Stimulated activated CD4-positive, alpha-beta T cell treated with anti-CD3 and anti-CD28 coated beads, TNF-alpha, amount 100 ng/mL, for 1 hour (primary cell): Measurements from ENCODE around the gene MYL5.
"Not testable (repeated sequence)": the region's sequence is repeated elsewhere in the genome, so short reads cannot be mapped to it uniquely, and the experiment has no call there.

Experiments
- DNase-seq, 3 donors: peaks; one replicate each; pipeline ENCODE4 v3.0.0-alpha.2; 2020; ENCODE audit warnings: low read depth in 3 of 3, low spot score in 1 of 3

MYL5 gene, protein sequence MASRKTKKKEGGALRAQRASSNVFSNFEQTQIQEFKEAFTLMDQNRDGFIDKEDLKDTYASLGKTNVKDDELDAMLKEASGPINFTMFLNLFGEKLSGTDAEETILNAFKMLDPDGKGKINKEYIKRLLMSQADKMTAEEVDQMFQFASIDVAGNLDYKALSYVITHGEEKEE

DNA sequence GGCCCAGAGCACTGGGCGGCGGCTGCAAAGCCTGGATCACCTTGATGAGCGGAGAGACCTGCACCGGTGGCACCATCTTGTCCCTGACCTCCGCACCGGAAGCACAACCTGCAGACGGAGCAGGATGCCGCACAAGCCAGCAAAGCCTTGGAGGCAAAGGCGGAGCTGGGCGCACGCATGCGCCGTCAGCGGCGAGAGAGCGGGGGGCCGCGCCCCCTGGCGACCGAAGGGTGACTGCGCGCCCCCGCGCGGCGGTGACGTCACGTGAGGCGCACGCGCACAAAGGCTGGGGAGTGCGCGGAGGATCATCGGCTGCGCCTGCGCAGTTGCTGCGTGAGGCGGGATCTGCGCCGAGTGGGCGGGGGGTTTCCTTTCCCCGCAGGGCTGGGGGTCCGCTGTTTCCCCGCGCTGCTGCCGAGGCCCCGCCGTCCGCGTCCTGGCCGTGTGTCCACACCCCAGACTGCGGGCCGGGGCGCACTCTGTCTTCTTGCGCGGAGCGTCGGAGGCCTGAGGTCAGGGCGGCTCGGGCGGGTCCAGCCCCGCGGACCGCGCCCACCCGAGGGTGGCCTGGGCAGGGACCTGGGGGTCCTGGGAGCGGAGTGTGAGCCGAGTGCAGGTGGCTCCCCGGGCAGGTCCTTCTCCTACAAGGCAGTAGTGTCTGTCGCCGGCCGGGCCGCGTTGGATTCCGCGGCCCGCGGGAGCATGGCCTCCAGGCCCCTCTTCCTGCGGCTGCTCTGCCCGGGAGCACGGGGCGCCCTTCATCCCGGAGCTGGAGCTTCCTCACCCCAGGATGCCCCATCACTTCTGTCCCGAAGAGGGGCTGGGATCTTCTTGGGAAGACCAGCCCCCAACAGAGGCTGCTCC, at the start of gene MYL5, which contains the start of gene ATP5ME:
MYL5 (plus strand) TSS at position 371 of the 864 bp plus-strand sequence. CDS start 3,485 bp downstream, outside the sequence.
ATP5ME (minus strand) TSS at position 105 of the 864 bp plus-strand sequence; CDS start at position 76, 29 bp downstream.
- peak; percentile 94 to 99 (median 98) for DNase-seq

DNA sequence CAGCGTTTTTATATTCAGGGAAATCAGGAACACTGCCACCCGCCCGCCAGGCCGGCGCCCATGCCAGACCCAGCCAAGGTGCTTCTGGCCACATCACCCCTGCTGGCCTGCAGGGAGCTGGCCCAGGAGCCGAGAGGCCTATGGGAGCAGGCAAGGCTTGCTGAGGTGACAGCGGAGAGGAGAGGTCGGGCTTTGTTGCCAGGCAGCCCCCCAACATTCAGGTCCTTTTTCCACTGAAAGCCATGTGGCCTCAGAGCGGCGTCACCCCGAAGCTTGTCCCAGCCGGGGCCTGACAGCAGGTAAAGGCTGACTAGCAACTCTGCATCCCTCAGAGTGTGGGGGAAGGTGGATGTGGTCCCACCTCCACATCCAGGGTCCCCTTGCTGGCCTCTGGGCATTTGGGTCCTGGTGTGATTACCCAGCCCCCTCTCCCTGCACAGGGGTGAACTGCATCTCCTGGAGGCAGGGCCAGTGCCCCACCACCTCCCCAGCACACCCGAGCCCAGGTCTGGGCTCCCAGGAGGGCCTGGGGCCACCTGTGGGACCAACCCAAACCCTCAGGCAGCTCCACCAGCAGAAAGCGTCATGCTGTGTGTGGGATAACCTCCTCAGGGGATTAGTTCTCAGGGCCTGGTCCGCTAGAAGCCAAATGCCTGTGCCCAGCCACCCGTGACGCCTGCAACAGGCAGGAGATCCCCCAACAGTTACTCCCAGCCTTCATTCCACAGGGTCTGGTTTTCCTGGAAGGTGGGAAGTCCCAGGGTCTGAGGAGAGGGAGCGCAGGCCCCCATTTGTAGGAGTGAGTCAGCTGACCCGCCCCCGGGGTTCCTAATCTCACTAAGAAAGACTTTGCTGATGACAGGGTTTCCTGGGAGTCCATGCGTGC, 49.4 kb upstream of the MYL5 start, which contains the start of gene PDE6B:
PDE6B (plus strand) TSS at position 869 of the 886 bp plus-strand sequence. CDS start 54 bp downstream, outside the sequence.
- DNase-seq: no peak

DNA sequence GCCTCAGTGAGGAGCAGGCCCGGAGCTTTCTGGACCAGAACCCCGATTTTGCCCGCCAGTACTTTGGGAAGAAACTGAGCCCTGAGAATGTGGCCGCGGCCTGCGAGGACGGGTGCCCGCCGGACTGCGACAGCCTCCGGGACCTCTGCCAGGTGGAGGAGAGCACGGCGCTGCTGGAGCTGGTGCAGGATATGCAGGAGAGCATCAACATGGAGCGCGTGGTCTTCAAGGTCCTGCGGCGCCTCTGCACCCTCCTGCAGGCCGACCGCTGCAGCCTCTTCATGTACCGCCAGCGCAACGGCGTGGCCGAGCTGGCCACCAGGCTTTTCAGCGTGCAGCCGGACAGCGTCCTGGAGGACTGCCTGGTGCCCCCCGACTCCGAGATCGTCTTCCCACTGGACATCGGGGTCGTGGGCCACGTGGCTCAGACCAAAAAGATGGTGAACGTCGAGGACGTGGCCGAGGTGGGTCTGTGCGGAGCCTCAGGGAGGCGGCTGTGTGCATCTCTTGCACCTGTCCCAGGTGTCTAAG, 48.6 kb upstream of the MYL5 start:
- DNase-seq: no peak

DNA sequence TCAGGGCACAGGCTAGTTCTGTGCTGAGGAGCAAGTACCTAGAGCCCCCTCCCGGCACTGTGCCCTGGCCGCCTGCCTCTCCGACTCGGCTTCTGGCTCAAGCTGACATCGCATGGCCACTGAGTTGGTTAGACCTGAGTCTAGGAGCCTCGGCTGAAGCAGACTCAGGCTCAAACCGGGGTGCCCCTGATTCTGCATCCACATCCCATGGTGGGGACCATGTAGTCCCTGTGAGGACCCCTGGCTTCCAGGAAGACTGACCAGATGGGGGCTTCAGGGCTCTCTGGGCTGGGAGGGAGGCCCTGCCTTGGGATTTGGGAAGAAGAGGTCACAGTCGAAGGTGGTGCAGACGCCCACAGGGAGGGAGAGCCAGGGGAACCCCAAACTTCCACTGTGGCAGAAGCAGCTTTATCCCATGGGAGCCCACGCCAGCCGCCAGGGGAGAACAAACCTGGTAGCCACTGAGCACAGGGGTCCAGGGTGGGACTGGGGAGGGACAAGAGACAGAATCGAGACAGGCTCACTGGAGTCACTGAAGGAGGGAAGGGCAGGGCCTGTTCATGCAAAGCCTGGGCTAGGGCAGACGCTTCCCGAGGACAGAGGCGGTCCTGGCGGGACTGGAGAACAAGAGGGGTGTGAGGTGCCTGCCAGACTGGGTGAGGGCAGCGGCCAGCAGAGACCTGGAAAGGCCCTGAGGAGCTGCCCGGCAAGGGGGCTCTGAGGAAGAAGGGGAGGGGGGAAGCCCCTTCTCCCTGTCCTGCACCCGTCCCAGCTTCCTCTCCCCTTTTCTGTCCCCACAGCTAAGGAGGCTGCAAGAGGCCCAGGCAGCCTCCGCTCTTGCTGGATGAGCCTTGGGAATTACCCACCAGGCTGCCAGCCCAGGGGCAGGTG, 47.9 kb upstream of the MYL5 start:
- no peak for DNase-seq

DNA sequence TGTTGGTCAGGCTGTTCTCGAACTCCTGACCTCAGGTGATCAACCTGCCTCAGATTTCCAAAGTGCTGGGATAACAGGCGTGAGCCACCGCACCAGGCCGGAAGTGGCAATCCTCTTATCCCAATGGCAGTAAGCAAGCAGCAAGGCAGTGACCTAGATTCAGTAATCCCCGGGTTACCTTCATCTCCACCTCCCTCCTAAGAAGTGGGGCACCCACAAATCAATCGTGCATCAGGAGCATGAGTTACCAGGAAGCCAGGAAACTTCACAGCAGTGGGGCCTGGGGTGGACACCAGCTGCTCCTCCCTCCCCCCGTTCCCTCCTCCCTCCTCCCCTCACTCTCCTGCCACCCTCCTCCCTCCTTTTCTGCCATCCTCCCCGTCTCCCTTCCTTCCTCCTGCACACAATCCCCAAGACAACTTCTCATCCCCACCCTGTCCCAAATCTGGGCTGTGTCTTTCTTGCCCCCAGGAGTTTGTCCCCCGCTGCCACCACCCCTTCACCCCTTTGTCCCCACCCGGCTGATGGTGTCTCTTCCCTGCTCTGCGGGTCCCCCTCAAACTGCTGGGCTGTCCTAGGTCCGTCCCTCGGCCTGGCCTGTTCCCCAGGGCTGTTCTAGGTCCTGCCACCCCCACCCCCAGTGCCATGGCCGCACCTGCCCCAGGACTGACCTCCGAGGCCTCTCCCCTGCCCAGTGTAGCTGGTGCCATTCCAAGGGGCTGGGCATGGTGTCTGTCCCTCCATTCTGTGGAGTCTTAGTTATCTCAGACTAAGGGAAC, 46.8 kb upstream of the MYL5 start:
- no peak for DNase-seq

DNA sequence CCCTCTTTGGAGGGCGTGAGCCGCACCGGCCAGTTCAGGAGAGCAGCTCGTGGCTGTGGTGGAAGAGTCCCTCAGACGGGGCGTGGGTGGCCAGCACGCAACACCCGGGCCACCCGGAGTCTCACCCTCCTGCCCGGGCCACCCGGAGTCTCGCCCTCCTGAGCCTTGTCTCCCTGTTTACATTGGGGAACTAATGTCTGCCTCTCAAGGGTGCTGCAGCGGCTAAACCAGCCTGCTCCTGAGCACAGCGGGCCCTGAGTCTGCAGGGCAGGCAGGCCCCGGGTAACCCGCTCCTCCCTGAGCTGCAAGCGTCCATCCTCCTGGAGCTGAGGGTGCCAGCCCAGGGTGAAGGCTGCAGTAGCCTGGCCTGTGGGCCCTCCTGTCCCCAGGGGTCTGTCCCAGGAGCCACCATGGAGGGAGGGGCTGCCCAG, 46.0 kb upstream of the MYL5 start:
- no peak for DNase-seq

DNA sequence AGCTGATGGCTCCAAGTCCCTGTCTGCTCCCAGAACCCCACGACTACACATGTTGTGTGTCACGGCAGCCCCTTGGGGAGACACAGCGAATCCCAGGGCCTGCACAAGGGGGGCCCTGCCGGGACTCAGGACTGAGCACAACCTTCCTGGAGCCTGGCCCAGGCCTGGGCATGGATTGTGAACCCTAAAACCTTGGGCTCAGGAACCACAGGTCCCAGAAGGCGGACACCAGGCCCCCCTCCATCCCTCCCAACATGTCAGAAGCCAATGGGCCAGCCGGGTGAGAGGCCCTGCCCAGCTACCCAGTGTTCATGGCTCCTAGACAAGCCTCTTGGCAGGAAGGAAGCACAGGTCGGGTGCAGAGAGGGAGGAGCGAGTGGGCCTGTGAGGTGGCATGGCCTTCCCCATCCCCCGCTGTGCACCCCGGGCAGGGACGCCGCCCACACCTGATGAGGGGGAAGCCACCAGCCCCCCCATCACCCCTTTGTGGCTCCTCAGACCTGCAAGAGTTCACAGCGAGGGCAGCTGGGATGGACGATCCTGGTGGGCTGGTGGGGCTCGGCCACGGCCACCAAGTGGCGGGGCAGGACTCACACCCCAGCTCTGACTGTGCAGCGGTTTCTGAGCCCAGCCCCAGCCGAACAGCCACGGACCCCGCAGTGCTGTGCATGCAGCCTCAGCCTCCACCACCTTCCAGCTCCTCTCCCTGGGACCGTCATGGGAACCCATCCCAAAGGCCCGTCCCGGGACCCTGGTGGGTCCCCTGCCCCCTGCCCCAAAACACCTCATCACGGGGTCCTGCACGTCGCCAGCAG, 45.3 kb upstream of the MYL5 start:
- DNase-seq: no peak

DNA sequence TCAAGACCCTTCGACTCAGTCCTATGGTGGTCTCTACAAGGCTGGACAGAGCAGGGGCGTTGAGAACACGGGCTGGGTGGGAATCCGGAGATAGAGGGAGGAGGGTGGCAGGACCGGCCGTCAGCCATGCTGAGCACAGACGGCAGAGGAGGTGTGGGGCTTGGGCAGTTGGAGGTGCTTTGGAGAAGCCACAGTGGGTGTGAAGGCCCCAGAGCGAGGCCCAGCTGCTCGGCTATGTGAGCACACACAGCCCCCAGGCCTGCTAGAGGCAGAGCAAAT, 44.8 kb upstream of the MYL5 start:
- DNase-seq: no peak

DNA sequence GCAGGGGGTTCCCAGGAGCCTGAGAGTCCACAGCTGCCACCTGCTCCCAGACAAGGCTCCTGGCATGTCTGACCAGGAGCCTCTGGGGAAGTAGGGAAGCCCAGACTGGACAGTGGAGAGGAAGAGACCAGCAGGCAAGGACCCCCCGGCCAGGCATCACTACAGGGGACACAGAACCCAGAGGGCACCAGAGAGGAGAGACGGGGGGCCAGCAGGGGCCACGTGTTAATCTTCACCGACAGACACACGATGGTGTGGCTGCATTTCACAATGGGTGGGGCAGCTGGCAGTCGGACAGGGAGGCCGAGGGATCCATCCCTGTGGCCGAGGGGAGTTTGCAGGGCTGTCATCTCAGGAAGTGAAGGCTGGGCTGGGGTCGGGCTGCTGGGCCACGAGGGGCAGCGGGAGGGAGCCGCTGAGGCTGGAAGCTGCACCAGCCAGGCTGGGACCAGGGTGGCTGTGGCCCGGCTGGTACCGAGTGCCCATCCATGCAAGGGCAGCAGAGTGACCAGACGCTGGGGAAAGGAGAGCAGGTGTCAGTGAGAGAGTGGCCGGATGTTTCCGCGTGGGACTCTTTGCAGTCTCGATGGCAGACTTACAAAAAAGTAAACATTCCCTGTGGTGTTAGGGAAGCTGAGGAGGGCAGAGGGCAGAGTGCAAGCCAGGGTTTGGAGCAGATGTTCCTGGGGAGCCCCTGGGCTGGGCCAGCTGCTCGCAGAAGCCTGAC, 44.3 kb upstream of the MYL5 start:
- no peak for DNase-seq

DNA sequence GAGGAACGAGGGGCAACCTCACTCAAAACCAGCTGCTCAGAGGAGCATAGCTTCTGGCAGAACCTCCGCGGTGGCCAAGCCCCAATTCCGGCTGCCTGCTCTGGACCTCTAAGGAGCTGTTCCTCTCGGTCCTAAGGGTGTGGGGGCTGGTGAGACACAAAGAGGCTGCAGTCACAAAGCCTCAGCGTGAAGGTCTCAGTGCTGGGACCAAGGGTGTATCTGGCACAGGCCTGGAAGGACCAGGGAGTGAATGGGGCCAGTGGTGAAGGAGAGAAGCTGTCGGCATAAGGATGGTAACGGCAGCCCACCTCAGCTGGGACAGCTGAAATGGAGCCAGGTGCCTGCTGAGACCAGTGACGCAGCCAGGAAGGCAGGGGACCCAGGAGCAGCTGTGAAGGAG, 43.7 kb upstream of the MYL5 start:
- no peak for DNase-seq

DNA sequence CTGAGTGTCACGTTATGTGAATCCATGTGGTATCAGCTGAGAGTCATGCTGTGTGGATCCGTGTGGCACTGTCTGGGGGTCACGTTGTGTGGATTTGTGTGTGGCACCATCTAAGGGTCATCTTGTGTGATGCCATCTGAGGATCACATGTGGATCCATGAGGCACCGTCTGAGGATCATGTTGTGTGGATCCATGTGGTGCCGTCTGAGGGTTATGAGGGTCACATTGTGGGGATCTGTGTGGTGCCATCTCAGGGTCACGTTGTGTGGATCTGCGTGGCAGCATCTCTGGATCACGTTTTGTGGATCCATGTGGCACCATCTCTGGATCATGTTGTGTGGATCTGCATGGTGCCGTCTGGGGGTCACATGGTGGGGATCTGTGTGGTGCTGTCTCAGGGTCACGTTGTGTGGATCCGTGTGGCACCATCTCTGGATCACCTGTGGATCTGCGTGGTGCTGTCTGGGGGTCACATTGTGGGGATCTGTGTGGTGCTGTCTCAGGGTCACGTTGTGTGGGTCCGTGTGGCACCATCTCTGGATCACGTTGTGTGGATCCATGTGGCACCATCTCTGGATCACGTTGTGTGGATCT, 42.0 kb upstream of the MYL5 start:
- DNase-seq: no peak

DNA sequence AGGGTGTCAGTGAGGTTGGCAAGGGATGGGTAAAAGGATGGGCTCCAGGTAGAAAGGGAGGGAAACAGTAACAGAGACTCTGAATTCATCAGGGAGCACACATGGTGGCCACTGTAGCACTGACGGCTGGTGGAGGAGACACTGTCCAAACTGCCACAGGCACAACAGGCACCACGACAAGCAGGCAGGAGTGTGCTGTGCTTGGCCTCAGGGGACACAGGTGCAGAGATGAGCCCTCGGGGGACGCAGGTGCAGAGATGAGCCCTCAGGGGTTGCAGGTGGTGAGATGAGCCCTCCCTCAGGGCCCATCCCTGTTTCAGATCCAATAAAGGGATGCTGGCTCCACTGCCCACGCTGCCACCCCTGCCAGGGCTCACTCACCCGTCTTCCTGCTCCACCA, 41.4 kb upstream of the MYL5 start:
- DNase-seq: no peak

DNA sequence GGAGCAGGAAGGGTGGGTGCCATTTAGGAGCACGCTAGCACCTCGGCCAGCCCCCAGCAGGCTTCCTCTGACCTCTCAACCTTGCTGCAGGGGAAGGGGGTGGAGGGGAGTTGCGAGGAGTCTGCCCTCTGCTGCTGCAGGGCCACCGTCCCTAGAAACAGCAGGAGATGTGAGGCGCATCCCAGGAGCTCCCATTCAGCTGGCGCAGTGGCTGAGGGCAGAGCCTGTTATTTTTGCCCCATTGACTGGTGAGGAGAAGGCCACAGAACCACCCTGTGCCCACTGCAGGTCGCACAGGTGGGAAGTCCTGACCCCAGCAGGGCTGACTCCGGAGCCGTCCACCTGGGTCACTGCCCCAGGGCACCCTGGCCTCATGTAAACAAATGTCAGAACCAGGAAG, 40.9 kb upstream of the MYL5 start:
- DNase-seq: no peak

DNA sequence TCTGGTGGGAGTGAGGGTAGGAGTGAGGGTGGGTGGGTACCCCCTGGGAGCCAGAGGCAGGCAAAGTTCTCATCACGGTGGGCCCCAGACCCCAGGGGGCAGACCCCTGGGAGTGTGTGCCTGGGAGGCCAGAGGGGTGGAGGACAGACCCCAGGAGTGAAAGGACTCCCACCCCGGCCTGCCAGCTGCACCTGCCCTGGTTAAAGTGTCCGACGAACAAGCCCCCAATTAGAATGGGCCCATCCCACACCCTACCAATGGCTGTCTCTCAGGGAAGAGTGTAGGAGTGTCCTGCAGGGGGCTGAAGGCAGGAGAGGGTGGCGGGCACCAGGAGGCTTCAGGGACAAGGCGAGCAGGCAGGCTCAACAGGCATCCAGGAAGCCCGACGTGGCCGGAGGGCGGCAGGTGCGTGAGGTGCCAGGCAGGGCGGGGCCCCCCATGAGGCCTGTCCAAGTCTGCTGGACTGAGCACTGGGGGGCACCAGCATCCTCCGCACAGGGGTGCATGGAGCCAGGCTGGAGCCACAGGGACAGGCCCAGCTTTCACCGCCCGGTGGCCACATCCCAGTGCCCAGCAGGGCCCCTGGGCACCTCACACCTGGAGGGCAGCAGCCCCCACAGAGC, 40.3 kb upstream of the MYL5 start:
- no peak for DNase-seq

DNA sequence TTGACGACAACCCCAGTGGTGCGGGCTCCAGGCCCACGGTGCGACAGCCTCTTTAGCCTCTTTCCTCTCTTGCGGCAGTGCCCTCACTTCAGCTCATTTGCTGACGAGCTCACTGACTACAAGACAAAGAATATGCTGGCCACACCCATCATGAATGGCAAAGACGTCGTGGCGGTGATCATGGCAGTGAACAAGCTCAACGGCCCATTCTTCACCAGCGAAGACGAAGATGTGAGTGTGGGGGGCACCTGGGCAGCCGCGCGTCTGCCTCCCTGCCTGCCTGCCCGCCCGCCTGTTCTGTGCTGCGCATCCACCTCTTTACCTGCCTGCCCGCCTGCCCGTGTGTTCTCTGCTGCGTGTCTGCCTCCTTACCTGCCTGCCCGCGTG, 39.8 kb upstream of the MYL5 start:
- no peak for DNase-seq

DNA sequence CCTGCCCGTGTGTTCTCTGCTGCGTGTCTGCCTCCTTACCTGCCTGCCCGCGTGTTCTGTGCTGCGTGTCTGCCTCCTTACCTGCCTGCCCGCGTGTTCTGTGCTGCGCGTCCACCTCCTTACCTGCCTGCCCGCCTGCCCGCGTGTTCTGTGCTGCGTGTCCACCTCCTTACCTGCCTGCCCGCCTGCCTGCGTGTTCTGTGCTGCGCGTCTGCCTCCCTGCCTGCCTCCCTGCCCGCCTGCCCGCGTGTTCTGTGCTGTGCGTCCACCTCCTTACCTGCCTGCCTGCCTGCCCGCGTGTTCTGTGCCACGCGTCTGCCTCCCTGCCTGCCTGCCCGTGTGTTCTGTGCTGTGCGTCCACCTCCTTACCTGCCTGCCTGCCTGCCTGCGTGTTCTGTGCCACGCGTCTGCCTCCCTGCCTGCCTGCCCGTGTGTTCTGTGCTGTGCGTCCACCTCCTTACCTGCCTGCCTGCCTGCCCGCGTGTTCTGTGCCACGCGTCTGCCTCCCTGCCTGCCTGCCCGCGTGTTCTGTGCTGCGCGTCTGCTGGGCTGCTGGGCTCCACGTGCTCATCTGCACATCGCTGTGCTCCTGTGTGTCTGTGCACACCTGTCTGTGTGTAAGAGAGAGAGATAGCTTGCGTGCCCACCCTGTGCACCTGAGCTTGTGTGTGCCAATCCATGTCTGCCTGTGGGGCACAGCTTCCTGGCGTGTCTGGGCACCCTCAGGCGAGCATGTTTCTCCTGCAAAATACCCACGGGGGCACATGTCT, 39.1 kb upstream of the MYL5 start:
- not testable (repeated sequence) for DNase-seq
